HepG2 (cell line): ENCODE data around the gene TMEM114. TPM values are rescaled to one million over a fixed set of nuclear protein-coding genes. Genes with fewer than 3 reads are reported as not detected.
A peak's percentile ranks its signal among the peaks of the same experiment; 100 is the strongest.

Experiments
- AHDC1 ChIP-seq: sonication (generic); formaldehyde crosslinking; IDR thresholded peaks from 2 replicates; pipeline ENCODE4 v1.5.1; 2020; ENCODE audit warnings: mild to moderate bottlenecking, missing genetic modification reagents, borderline replicate concordance
- HCFC1 ChIP-seq: fragments of 150-350 bp; IDR thresholded peaks from 2 replicates; pipeline ENCODE4 v1.6.1; 2014; ENCODE audit warnings: low read depth, low read length
- SNAI1 ChIP-seq: sonication (generic); formaldehyde crosslinking; IDR thresholded peaks from 2 replicates; pipeline ENCODE4 v1.5.0; 2020; ENCODE audit warnings: mild to moderate bottlenecking, missing genetic modification reagents, borderline replicate concordance
- ZFAT ChIP-seq: sonication (generic); formaldehyde crosslinking; conservative IDR thresholded peaks from 2 replicates; pipeline ENCODE4 v1.8.1; 2023; ENCODE audit warnings: missing genetic modification reagents, inconsistent platforms
- ZNF18 ChIP-seq: sonication (generic); formaldehyde crosslinking; IDR thresholded peaks from 2 replicates; pipeline ENCODE4 v1.8.0; 2022; ENCODE audit warnings: mild to moderate bottlenecking, missing genetic modification reagents; ENCODE audit not compliant: insufficient replicate concordance
- ZNF670 ChIP-seq: sonication (generic); formaldehyde crosslinking; IDR thresholded peaks from 2 replicates; pipeline ENCODE4 v1.8.0; 2022; ENCODE audit warnings: mild to moderate bottlenecking, missing genetic modification reagents, borderline replicate concordance
- ZSCAN20 ChIP-seq: sonication (generic); formaldehyde crosslinking; IDR thresholded peaks from 2 replicates; pipeline ENCODE4 v1.4.0; 2020; ENCODE audit warnings: missing genetic modification reagents, mild to moderate bottlenecking, borderline replicate concordance
- polyA plus RNA-seq, 8 experiments: library from polyadenylated mRNA; depleted of rRNA in 3 of 8; stranded (reverse) in 7 of 8; unstranded in 1 of 8; fragments of >200 nt; fragmentation: Illumina TruSeq in 4 of 8; extraction: Trizol in 4 of 8; gene quantifications; 2 replicates each; pipeline versions ENCODE4 v1.2.1 to v1.2.3, GENCODE V29; 2011 to 2016; ENCODE audit warnings: low read depth in 4 of 8, missing spikeins in 1 of 8, mixed read lengths in 1 of 8; ENCODE audit not compliant: insufficient read depth in 1 of 8
- total RNA-seq, 5 experiments: library from RNA; depleted of rRNA; stranded (reverse); fragments of >200 nt; fragmentation: Illumina TruSeq; extraction: Trizol; gene quantifications; 2 replicates each; pipeline ENCODE4 v1.2.3, GENCODE V29; 2016; ENCODE audit warnings: low read depth in 1 of 5
- TF ChIP-seq, protein P1 (sequence below): sonication (generic); formaldehyde crosslinking; IDR thresholded peaks from 2 replicates; pipeline ENCODE4 v1.5.0; 2020; ENCODE audit warnings: mild to moderate bottlenecking, missing genetic modification reagents, borderline replicate concordance
- TF ChIP-seq, protein P2 (sequence below): sonication (generic); formaldehyde crosslinking; IDR thresholded peaks from 2 replicates; pipeline ENCODE4 v1.5.1; 2020; ENCODE audit warnings: missing genetic modification reagents, mild to moderate bottlenecking, borderline replicate concordance

The TMEM114 gene
- total and polyA plus RNA-seq, 2 of the 13 experiments (the other 11 are each of a cell fraction or from before 2014, with no cell fraction given): not detected

DNA sequence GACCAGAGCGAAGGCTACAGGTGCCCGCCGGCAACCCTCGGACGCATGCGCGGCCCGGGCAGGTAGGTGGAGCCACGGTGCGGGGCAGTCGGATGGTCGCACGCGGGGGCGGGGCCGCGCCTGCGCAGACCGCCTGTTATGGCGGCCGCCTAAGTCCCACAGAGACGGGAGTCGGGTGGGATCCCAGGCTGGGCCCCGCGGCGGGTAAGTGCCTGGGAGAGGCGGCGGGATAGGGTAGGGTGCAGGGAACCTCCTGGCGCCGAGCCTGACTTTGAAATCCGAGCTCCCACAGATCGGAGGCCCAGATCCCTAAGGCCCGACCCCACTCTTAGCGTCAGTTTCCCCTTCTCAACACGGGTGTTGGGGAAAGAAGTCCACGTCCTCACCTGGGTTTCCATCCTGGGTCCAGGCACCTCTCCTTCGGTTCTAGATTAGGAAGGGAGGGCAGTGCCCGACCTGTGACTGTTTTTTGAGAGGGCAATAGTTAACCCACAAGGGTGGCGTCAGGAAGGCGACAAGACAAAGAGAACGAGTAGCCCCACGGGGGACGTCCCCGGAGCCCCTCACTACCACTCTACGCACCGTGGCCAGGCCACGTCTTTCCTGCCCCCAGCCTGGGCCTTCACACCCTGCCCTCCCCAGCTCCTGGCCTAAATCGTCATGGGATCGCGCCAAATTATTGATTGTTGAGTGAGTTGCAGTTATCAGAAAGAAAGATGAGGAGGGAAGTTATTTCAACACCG is 31.4 kb upstream of the TMEM114 start, which contains the start of gene METTL22 (continued):
- TF ChIP-seq, protein P1, sequence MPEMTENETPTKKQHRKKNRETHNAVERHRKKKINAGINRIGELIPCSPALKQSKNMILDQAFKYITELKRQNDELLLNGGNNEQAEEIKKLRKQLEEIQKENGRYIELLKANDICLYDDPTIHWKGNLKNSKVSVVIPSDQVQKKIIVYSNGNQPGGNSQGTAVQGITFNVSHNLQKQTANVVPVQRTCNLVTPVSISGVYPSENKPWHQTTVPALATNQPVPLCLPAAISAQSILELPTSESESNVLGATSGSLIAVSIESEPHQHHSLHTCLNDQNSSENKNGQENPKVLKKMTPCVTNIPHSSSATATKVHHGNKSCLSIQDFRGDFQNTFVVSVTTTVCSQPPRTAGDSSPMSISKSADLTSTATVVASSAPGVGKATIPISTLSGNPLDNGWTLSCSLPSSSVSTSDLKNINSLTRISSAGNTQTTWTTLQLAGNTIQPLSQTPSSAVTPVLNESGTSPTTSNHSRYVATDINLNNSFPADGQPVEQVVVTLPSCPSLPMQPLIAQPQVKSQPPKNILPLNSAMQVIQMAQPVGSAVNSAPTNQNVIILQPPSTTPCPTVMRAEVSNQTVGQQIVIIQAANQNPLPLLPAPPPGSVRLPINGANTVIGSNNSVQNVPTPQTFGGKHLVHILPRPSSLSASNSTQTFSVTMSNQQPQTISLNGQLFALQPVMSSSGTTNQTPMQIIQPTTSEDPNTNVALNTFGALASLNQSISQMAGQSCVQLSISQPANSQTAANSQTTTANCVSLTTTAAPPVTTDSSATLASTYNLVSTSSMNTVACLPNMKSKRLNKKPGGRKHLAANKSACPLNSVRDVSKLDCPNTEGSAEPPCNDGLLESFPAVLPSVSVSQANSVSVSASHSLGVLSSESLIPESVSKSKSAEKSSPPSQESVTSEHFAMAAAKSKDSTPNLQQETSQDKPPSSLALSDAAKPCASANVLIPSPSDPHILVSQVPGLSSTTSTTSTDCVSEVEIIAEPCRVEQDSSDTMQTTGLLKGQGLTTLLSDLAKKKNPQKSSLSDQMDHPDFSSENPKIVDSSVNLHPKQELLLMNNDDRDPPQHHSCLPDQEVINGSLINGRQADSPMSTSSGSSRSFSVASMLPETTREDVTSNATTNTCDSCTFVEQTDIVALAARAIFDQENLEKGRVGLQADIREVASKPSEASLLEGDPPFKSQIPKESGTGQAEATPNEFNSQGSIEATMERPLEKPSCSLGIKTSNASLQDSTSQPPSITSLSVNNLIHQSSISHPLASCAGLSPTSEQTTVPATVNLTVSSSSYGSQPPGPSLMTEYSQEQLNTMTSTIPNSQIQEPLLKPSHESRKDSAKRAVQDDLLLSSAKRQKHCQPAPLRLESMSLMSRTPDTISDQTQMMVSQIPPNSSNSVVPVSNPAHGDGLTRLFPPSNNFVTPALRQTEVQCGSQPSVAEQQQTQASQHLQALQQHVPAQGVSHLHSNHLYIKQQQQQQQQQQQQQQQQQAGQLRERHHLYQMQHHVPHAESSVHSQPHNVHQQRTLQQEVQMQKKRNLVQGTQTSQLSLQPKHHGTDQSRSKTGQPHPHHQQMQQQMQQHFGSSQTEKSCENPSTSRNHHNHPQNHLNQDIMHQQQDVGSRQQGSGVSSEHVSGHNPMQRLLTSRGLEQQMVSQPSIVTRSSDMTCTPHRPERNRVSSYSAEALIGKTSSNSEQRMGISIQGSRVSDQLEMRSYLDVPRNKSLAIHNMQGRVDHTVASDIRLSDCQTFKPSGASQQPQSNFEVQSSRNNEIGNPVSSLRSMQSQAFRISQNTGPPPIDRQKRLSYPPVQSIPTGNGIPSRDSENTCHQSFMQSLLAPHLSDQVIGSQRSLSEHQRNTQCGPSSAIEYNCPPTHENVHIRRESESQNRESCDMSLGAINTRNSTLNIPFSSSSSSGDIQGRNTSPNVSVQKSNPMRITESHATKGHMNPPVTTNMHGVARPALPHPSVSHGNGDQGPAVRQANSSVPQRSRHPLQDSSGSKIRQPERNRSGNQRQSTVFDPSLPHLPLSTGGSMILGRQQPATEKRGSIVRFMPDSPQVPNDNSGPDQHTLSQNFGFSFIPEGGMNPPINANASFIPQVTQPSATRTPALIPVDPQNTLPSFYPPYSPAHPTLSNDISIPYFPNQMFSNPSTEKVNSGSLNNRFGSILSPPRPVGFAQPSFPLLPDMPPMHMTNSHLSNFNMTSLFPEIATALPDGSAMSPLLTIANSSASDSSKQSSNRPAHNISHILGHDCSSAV (CRISPR knock-in tag): no peak
- peak; percentile 90 for TF ChIP-seq ZNF18 (CRISPR knock-in tag)
- peak; percentile 88; the same call in 1 of the 2 replicates for TF ChIP-seq ZFAT (CRISPR knock-in tag)
- TF ChIP-seq SNAI1: peak; percentile 89; the same call in 1 of the 2 replicates
- peak; percentile 39 for TF ChIP-seq HCFC1
- TF ChIP-seq ZNF670 (CRISPR knock-in tag): peak; percentile 81; the same call in 1 of the 2 replicates
- TF ChIP-seq AHDC1 (CRISPR knock-in tag): peak; percentile 53; the same call in 1 of the 2 replicates
- TF ChIP-seq ZSCAN20 (CRISPR knock-in tag): peak; percentile 92; the same call in 1 of the 2 replicates
- TF ChIP-seq, protein P2, sequence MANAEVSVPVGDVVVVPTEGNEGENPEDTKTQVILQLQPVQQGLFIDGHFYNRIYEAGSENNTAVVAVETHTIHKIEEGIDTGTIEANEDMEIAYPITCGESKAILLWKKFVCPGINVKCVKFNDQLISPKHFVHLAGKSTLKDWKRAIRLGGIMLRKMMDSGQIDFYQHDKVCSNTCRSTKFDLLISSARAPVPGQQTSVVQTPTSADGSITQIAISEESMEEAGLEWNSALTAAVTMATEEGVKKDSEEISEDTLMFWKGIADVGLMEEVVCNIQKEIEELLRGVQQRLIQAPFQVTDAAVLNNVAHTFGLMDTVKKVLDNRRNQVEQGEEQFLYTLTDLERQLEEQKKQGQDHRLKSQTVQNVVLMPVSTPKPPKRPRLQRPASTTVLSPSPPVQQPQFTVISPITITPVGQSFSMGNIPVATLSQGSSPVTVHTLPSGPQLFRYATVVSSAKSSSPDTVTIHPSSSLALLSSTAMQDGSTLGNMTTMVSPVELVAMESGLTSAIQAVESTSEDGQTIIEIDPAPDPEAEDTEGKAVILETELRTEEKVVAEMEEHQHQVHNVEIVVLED (CRISPR knock-in tag): peak; percentile 76
